H1 (cell line): ENCODE measurements around the gene SLC30A7. TPM values are rescaled to one million over a fixed set of nuclear protein-coding genes. Genes with fewer than 3 reads are reported as not detected.

Source experiments
- CTCF ChIA-PET: fragments of 300-600 bp; sonication (Branson Sonifier 250); formaldehyde crosslinking; loops from one replicate; lab custom pipeline; 2021; ENCODE audit not compliant: partially characterized antibody; lab: Charles Lee
- POLR2A ChIA-PET: fragments of 300-600 bp; sonication (Branson Sonifier 250); formaldehyde crosslinking; loops from one replicate; lab custom pipeline; 2021; ENCODE audit warnings: inconsistent platforms; ENCODE audit not compliant: partially characterized antibody; lab: Charles Lee
- DNase-seq, 2 experiments: peaks; one replicate each; pipeline versions ENCODE4 v3.0.0 to v3.0.0-alpha.2; 2010 to 2022; ENCODE audit warnings: low spot score in 2 of 2, low read depth in 1 of 2, mixed read lengths in 1 of 2
- FAIRE-seq: peaks from 2 replicates; lab custom pipeline; 2011; peaks lifted over from hg19 to GRCh38; lab: Jason Lieb, UNC
- H2AFZ ChIP-seq: 2 replicates; pipeline ENCODE4 v1.8.1; 2012; ENCODE audit warnings: low read length, inconsistent platforms
- H2AK5ac ChIP-seq: 2 replicates; pipeline ENCODE4 v1.6.1; 2013; ENCODE audit warnings: low read depth, low read length
- H2BK120ac ChIP-seq: replicated peaks from 2 replicates; pipeline ENCODE3; 2013; ENCODE audit warnings: low read depth, low read length, inconsistent platforms
- H2BK12ac ChIP-seq: 2 replicates; pipeline ENCODE4 v1.6.1; 2013; ENCODE audit warnings: low read depth, low read length
- H2BK15ac ChIP-seq: 2 replicates; pipeline ENCODE4 v1.6.1; 2013; ENCODE audit warnings: low read length
- H2BK20ac ChIP-seq: 2 replicates; pipeline ENCODE4 v1.6.1; 2013; ENCODE audit warnings: low read length
- H2BK5ac ChIP-seq: 2 replicates; pipeline ENCODE4 v1.6.1; 2013; ENCODE audit warnings: low read depth, low read length
- H3K14ac ChIP-seq: 2 replicates; pipeline ENCODE4 v1.6.1; 2013; ENCODE audit warnings: inconsistent platforms; ENCODE audit not compliant: insufficient read length
- H3K18ac ChIP-seq: 2 replicates; pipeline ENCODE4 v1.6.1; 2013; ENCODE audit warnings: low read length; ENCODE audit errors: extremely low read depth
- H3K23ac ChIP-seq: 2 replicates; pipeline ENCODE4 v1.6.1; 2013; ENCODE audit warnings: inconsistent platforms; ENCODE audit not compliant: insufficient read length
- H3K23me2 ChIP-seq: 2 replicates; pipeline ENCODE4 v1.6.1; 2013; ENCODE audit warnings: low read depth, low read length
- H3K27ac ChIP-seq: 2 replicates; pipeline ENCODE4 v1.6.1; 2011; ENCODE audit warnings: low read depth, low read length, inconsistent platforms
- H3K27me3 ChIP-seq, 4 experiments: replicated peaks in 1 of 4; 1 replicate in 1 of 4; 2 replicates in 3 of 4; pipeline versions ENCODE4 v1.6.1 to v1.8.1; 2011 to 2013; ENCODE audit warnings: low read length in 3 of 4, mild to moderate bottlenecking in 3 of 4, inconsistent platforms in 2 of 4, mixed read lengths in 2 of 4, moderate library complexity in 1 of 4; ENCODE audit not compliant: control insufficient read depth in 3 of 4, insufficient read depth in 3 of 4; ENCODE audit errors: extremely low read depth in 1 of 4
- H3K36me3 ChIP-seq, 4 experiments: 2 replicates each; pipeline versions ENCODE4 v1.6.1 to v1.8.1; 2011 to 2013; ENCODE audit warnings: mild to moderate bottlenecking in 4 of 4, low read length in 3 of 4, moderate library complexity in 2 of 4, control low read depth in 1 of 4, inconsistent platforms in 1 of 4; ENCODE audit not compliant: insufficient read depth in 4 of 4, control insufficient read depth in 2 of 4
- H3K4ac ChIP-seq: replicated peaks from 2 replicates; pipeline ENCODE3; 2013; ENCODE audit warnings: low read length, low read depth, mixed read lengths, inconsistent platforms; ENCODE audit not compliant: insufficient read length
- H3K4me1 ChIP-seq, 4 experiments: replicated peaks in 1 of 4; 1 replicate in 1 of 4; 2 replicates in 3 of 4; pipeline versions ENCODE4 v1.6.1 to v1.8.1; 2011 to 2013; ENCODE audit warnings: low read length in 3 of 4, inconsistent platforms in 2 of 4, mixed read lengths in 1 of 4; ENCODE audit not compliant: insufficient read depth in 4 of 4, control insufficient read depth in 3 of 4
- H3K4me2 ChIP-seq, 2 experiments: 2 replicates each; pipeline versions ENCODE4 v1.6.1 to v1.8.1; 2011 to 2013; ENCODE audit warnings: low read depth in 2 of 2, low read length in 2 of 2, control low read depth in 1 of 2, inconsistent platforms in 1 of 2, mild to moderate bottlenecking in 1 of 2; ENCODE audit not compliant: insufficient read depth in 1 of 2
- H3K4me3 ChIP-seq, 4 experiments: fragments of 200-600, 300-600 bp in 1 of 4; sonication (generic), shearing (Covaris generic), sonication (Bioruptor Twin) in 1 of 4; 2 replicates each; pipeline versions ENCODE4 v1.5.1 to v1.8.1; 2011 to 2016; ENCODE audit warnings: low read length in 4 of 4, low read depth in 3 of 4, control low read depth in 2 of 4, inconsistent platforms in 2 of 4, mild to moderate bottlenecking in 2 of 4, mixed read lengths in 1 of 4, moderate library complexity in 1 of 4; ENCODE audit not compliant: insufficient read depth in 2 of 4; ENCODE audit errors: extremely low read depth in 1 of 4
- H3K56ac ChIP-seq: replicated peaks from 2 replicates; pipeline ENCODE3; 2013; ENCODE audit warnings: low read depth, mild to moderate bottlenecking, mixed read lengths, low read length, inconsistent platforms; ENCODE audit not compliant: insufficient read length
- H3K79me1 ChIP-seq: 2 replicates; pipeline ENCODE4 v1.6.1; 2013; ENCODE audit warnings: low read depth, low read length, control low read depth
- H3K79me2 ChIP-seq, 2 experiments: 2 replicates each; pipeline versions ENCODE4 v1.6.1 to v1.8.1; 2012 to 2013; ENCODE audit warnings: low read length in 2 of 2, mild to moderate bottlenecking in 2 of 2, inconsistent platforms in 1 of 2; ENCODE audit not compliant: insufficient read depth in 2 of 2, control insufficient read depth in 1 of 2
- H3K9ac ChIP-seq, 4 experiments: replicated peaks in 1 of 4; 1 replicate in 1 of 4; 2 replicates in 3 of 4; pipeline versions ENCODE4 v1.6.1 to v1.8.1; 2011 to 2013; ENCODE audit warnings: low read depth in 3 of 4, low read length in 3 of 4, control low read depth in 2 of 4, mild to moderate bottlenecking in 2 of 4, moderate library complexity in 2 of 4, inconsistent platforms in 1 of 4; ENCODE audit errors: extremely low read depth in 1 of 4
- H3K9me3 ChIP-seq, 2 experiments: 2 replicates each; pipeline versions ENCODE4 v1.6.1 to v1.8.1; 2012 to 2013; ENCODE audit warnings: mild to moderate bottlenecking in 2 of 2, moderate library complexity in 2 of 2, control low read depth in 1 of 2, inconsistent platforms in 1 of 2, low read depth in 1 of 2, low read length in 1 of 2, mixed read lengths in 1 of 2; ENCODE audit not compliant: insufficient read depth in 2 of 2
- H4K20me1 ChIP-seq, 2 experiments: replicated peaks in 1 of 2; 2 replicates each; pipeline versions ENCODE3 to v1.8.1; 2011 to 2013; ENCODE audit warnings: inconsistent platforms in 2 of 2, low read length in 2 of 2, mild to moderate bottlenecking in 1 of 2; ENCODE audit not compliant: insufficient read depth in 2 of 2, control insufficient read depth in 1 of 2
- H4K5ac ChIP-seq: 2 replicates; pipeline ENCODE4 v1.6.1; 2013; ENCODE audit warnings: low read length, low read depth, mixed read lengths, inconsistent platforms; ENCODE audit not compliant: insufficient read length
- H4K8ac ChIP-seq: 2 replicates; pipeline ENCODE4 v1.8.0; 2013; ENCODE audit warnings: mild to moderate bottlenecking, moderate library complexity, low read length, inconsistent platforms; ENCODE audit not compliant: insufficient read depth; ENCODE audit errors: extremely low read depth
- H4K91ac ChIP-seq: replicated peaks from 2 replicates; pipeline ENCODE3; 2013; ENCODE audit warnings: low read length, mixed read lengths, inconsistent platforms; ENCODE audit not compliant: insufficient read length
- CHD1 ChIP-seq: IDR thresholded peaks from 2 replicates; pipeline ENCODE4 v1.6.1; 2012; ENCODE audit warnings: low read depth, low read length, improper control_type of control experiment
- FOSL1 ChIP-seq: IDR thresholded peaks from 2 replicates; pipeline ENCODE4 v1.6.1; 2011; ENCODE audit warnings: mild to moderate bottlenecking, low read depth, low read length, moderate library complexity; ENCODE audit not compliant: insufficient read depth
- GTF2F1 ChIP-seq: IDR thresholded peaks from 2 replicates; pipeline ENCODE4 v1.6.1; 2012; ENCODE audit warnings: low read depth, low read length, improper control_type of control experiment, borderline replicate concordance
- HDAC2 ChIP-seq, 2 experiments: fragments of 300-600 bp in 1 of 2; sonication (generic) in 1 of 2; IDR thresholded peaks; 2 replicates each; pipeline ENCODE4 v1.6.1; 2011 to 2012; ENCODE audit warnings: low read depth in 2 of 2, low read length in 2 of 2, mild to moderate bottlenecking in 2 of 2, moderate library complexity in 2 of 2, borderline replicate concordance in 1 of 2, inconsistent platforms in 1 of 2
- RXRA ChIP-seq: IDR thresholded peaks from 2 replicates; pipeline ENCODE4 v1.6.1; 2011; ENCODE audit warnings: low read depth, mild to moderate bottlenecking, low read length, moderate library complexity; ENCODE audit not compliant: insufficient read depth
- ZNF274 ChIP-seq: IDR thresholded peaks from 2 replicates; pipeline ENCODE4 v1.7.0; 2012; ENCODE audit warnings: low read length, borderline replicate concordance; ENCODE audit errors: extremely low read depth
- WGBS, 2 experiments: shearing (Covaris generic) in 1 of 2; methylation state at CpG; one replicate each; pipeline versions ENCODE4 v1.1.6 to v1.1.7; 2013 to 2015; ENCODE audit warnings: low lambda C conversion rate in 2 of 2, mixed read lengths in 2 of 2, inconsistent platforms in 1 of 2, low coverage in 1 of 2, missing lambda C conversion rate in 1 of 2; ENCODE audit not compliant: insufficient replicate concordance in 2 of 2, insufficient coverage in 1 of 2, insufficient read length in 1 of 2; ENCODE audit errors: extremely low coverage in 1 of 2, missing lambda C conversion rate in 1 of 2; 5-methylcytosine and 5-hydroxymethylcytosine counted together
- long read RNA-seq, 2 experiments: library from RNA in 1 of 2; library from capped mRNA in 1 of 2; stranded (forward); transcript quantifications; one replicate each; pipeline ENCODE4 v2.0.0, GENCODE V29; 2021; ENCODE audit warnings: inconsistent platforms in 1 of 2
- polyA minus RNA-seq, 3 experiments: library from RNA; depleted of rRNA, polyadenylated mRNA; stranded (reverse); fragments of >200 nt; gene quantifications; 1 replicate in 2 of 3; 2 replicates in 1 of 3; pipeline ENCODE4 v1.2.3, GENCODE V29; 2011
- polyA plus RNA-seq, 7 experiments: library from polyadenylated mRNA; depleted of rRNA in 3 of 7; stranded (reverse) in 5 of 7; unstranded in 2 of 7; fragments of >200 nt in 5 of 7; fragments of 200-250 nt in 2 of 7; gene quantifications; 1 replicate in 5 of 7; 2 replicates in 1 of 7; 4 replicates in 1 of 7; pipeline versions ENCODE4 v1.2.1 to v1.2.3, GENCODE V29; 2011 to 2013; ENCODE audit warnings: missing spikeins in 2 of 7, mixed read lengths in 2 of 7
- total RNA-seq: library from RNA; stranded (reverse); fragmentation: NEBNext Ultra II Directional; extraction: Animal tissue kit (Norgen Biotek cat#: 25700); gene quantifications from 2 replicates; pipeline ENCODE4 v1.2.1, GENCODE V29; 2021

The SLC30A7 gene
- total RNA-seq: 18.9 and 22.1 TPM in 2 replicates
- polyA plus RNA-seq (2011; rRNA removed): 3.5 and 5.5 TPM in 2 replicates
- polyA plus RNA-seq (2011; cell fraction: cytosol; rRNA removed): 4.6 TPM
- 4.0 TPM for polyA plus RNA-seq (2011; cell fraction: nucleus; rRNA removed)
- 5.1 to 7.3 TPM (median 6.3 TPM) in 4 replicates for polyA plus RNA-seq (2012, experiment 1 of 2)
- 0.67 TPM for polyA plus RNA-seq (2012, experiment 2 of 2)
- polyA plus RNA-seq (2013, experiment 1 of 2): 15.3 TPM
- polyA plus RNA-seq (2013, experiment 2 of 2): 17.0 TPM
- polyA minus RNA-seq (2011; rRNA and poly(A)+ RNA removed): 20.9 and 25.4 TPM in 2 replicates
- 8.3 TPM for polyA minus RNA-seq (2011; cell fraction: cytosol; rRNA and poly(A)+ RNA removed)
- polyA minus RNA-seq (2011; cell fraction: nucleus; rRNA and poly(A)+ RNA removed): 16.5 TPM
- long read RNA-seq, experiment 1, partial matches to known transcripts: 1 of 8 reads
- long read RNA-seq, experiment 1, other reads (novel, unspliced or antisense): 6 of 8 reads
- long read RNA-seq, experiment 2, full-length matches to known transcripts: 3 of 6 reads
- long read RNA-seq, experiment 2, partial matches to known transcripts: 1 of 6 reads
- long read RNA-seq, experiment 2, other reads (novel, unspliced or antisense): 2 of 6 reads

GRCh38 chr1:100895540-100896480 lies at the start of gene SLC30A7:
TSS of gene SLC30A7 (plus strand) at chr1:100896090. CDS start at chr1:100896263, 173 bp downstream.
- Histone ChIP-seq H3K27me3 (no peaks in the 10 kb centered on the region), H4K91ac (peak within 1 kb of the TSS; percentile 5), H4K20me1 (peaks cover 0 to 6% of the 10 kb centered on the region in 2 experiments), H4K5ac (peak within 1 kb of the TSS; percentile 75), H3K79me1 (0 out of 2 replicates have a peak, but pooled peaks cover 2% of the 10 kb centered on the region), H3K56ac (peak within 1 kb of the TSS; percentile 1), H3K23ac (no peak within 1 kb of the TSS), H2AFZ (peak within 1 kb of the TSS; percentile 95), H2AK5ac (no peak within 1 kb of the TSS), H3K4me1 (peaks cover 0 to 5% (median 0%) of the 10 kb centered on the region in 4 experiments; a peak in 2 of 7 replicates), H2BK120ac (no peak within 1 kb of the TSS), H3K36me3 (peaks cover 0 to 29% (median 14%) of the 10 kb centered on the region in 4 experiments; a peak in 5 of 8 replicates), H3K4ac (peak within 1 kb of the TSS; percentile 2), H3K4me2 (peak within 1 kb of the TSS; percentile 94 to 98), H2BK15ac (0 out of 2 replicates have a peak within 1 kb of the TSS, but pooled peaks have one; percentile 1), H3K4me3 (peak within 1 kb of the TSS; percentile 83 to 97 (median 91)), H2BK20ac (no peak within 1 kb of the TSS), H3K14ac (no peak within 1 kb of the TSS), H2BK5ac (peak within 1 kb of the TSS; percentile 79), H3K79me2 (peaks cover 8 to 67% of the 10 kb centered on the region in 2 experiments), H3K23me2 (peaks cover 9% of the 10 kb centered on the region; the same call in 1 of the 2 replicates), H2BK12ac (no peak within 1 kb of the TSS; the same call in 1 of the 2 replicates), H4K8ac (peak within 1 kb of the TSS; percentile 87; the same call in 1 of the 2 replicates), H3K9me3 (0 out of 4 replicates have a peak, but pooled peaks cover 0 to under 1% of the 10 kb centered on the region in 2 experiments), H3K27ac (peak within 1 kb of the TSS; percentile 79), H3K18ac (peak within 1 kb of the TSS; percentile 74; the same call in 1 of the 2 replicates), H3K9ac (peak within 1 kb of the TSS; percentile 77 to 85 (median 84))
- ChIA-PET POLR2A (interaction anchor here (1.0 to 2.8 kb wide), 10 partner anchors 9 to 763 kb away, joined by 3 to 13 read pairs (median 4); partner anchors contain the start of genes DPH5, SASS6 and TRMT13), CTCF (interaction anchor here (1.6 to 1.8 kb wide), 3 partner anchors 10 to 414 kb away, joined by 3 to 5 read pairs (median 4); no protein-coding TSS in a partner anchor)
- peak; percentile 65 to 98 for DNase-seq
- 2% methylated on average over 54 of the region's 62 CpGs; no CpG with 5 or more reads in 1 of the 2 experiments for WGBS, 2 experiments
- no peak for FAIRE-seq
- TF ChIP-seq GTF2F1 (no peak), CHD1 (no peak; the same call in 1 of the 2 replicates), FOSL1 (no peak), HDAC2 (IDR thresholded peaks at IDR 0.05; ENCODE audit: borderline replicate concordance in 1 of 2, low read depth in 2 of 2, low read length in 2 of 2) (no peak), ZNF274 (no peak), RXRA (no peak)
